Sigmoid colon (tissue), 7 donors: ENCODE data around the gene PRKCSH. TPM values are rescaled to one million over a fixed set of nuclear protein-coding genes. Genes with fewer than 3 reads are reported as not detected.

Source experiments
- DNase-seq: peaks from one replicate; pipeline ENCODE4 v3.0.0-alpha.2; 2019
- H3K27ac ChIP-seq, 4 donors: fragments of 200-600 bp; sonication (generic); one replicate each; pipeline ENCODE4 v1.5.1; 2016 to 2019; ENCODE audit warnings: mild to moderate bottlenecking in 1 of 4
- H3K27me3 ChIP-seq, 3 donors: fragments of 200-600 bp; sonication (generic); one replicate each; pipeline ENCODE4 v1.5.1; 2019; ENCODE audit warnings: mild to moderate bottlenecking in 1 of 3
- H3K36me3 ChIP-seq, 4 donors: fragments of 200-600 bp; sonication (generic); one replicate each; pipeline ENCODE4 v1.5.1; 2016 to 2019
- H3K4me1 ChIP-seq, 4 donors: fragments of 200-600 bp; sonication (generic); one replicate each; pipeline ENCODE4 v1.5.1; 2017 to 2019
- H3K4me3 ChIP-seq, 4 donors: fragments of 200-600 bp; sonication (generic); one replicate each; pipeline ENCODE4 v1.5.1; 2017 to 2019; ENCODE audit warnings: mild to moderate bottlenecking in 2 of 4, moderate library complexity in 1 of 4
- H3K9me3 ChIP-seq, 4 donors: fragments of 200-600 bp in 3 of 4; sonication (generic) in 3 of 4; one replicate each; pipeline versions ENCODE4 v1.5.1 to v1.6.1; 2013 to 2019
- EP300 ChIP-seq, 4 donors: sonication (generic); formaldehyde crosslinking; IDR thresholded peaks; one replicate each; pipeline ENCODE4 v1.6.1; 2017; ENCODE audit warnings: antibody characterized with exemption in 4 of 4
- POLR2A ChIP-seq, 2 donors: fragments of 450-650 bp; IDR thresholded peaks; one replicate each; pipeline ENCODE4 v1.6.1; 2016; ENCODE audit warnings: antibody characterized with exemption in 2 of 2, mild to moderate bottlenecking in 2 of 2, moderate library complexity in 2 of 2
- POLR2AphosphoS5 ChIP-seq, 4 donors: sonication (generic); formaldehyde crosslinking; IDR thresholded peaks; one replicate each; pipeline ENCODE4 v1.6.1; 2017; ENCODE audit warnings: antibody characterized with exemption in 4 of 4
- WGBS, 2 donors: extraction: QIAGEN DNeasy Blood & Tissue Kit; methylation state at CpG; one replicate each; pipeline ENCODE4 v1.1.7; 2013; 5-methylcytosine and 5-hydroxymethylcytosine counted together
- intact Hi-C: fragments of 100-400 bp; cut with DNase I; formaldehyde crosslinking; loops from one replicate; pipeline ENCODE4 v1.15.1; 2023
- polyA plus RNA-seq, 3 donors: library from polyadenylated mRNA; stranded (reverse); fragments of 200-250 nt; gene quantifications; one replicate each; pipeline ENCODE4 v1.2.3, GENCODE V29; 2013
- total RNA-seq, 4 donors: library from RNA; depleted of rRNA; stranded (reverse); fragments of >200 nt; gene quantifications; one replicate each; pipeline ENCODE4 v1.1.0, GENCODE V29; 2016
- TF ChIP-seq, protein P1 (sequence below), 4 experiments: fragments of 450-650 bp in 3 of 4; fragments of 200-600 bp in 1 of 4; IDR thresholded peaks; one replicate each; pipeline ENCODE4 v1.5.1; 2016 to 2019; ENCODE audit warnings: antibody characterized with exemption in 4 of 4, mild to moderate bottlenecking in 3 of 4, moderate library complexity in 2 of 4
- donor health status: healthy with polysubstance abuse.
- donor health status: Bipolar disorder and iron deficiency.
- donor health status: healthy.

PRKCSH gene, protein sequence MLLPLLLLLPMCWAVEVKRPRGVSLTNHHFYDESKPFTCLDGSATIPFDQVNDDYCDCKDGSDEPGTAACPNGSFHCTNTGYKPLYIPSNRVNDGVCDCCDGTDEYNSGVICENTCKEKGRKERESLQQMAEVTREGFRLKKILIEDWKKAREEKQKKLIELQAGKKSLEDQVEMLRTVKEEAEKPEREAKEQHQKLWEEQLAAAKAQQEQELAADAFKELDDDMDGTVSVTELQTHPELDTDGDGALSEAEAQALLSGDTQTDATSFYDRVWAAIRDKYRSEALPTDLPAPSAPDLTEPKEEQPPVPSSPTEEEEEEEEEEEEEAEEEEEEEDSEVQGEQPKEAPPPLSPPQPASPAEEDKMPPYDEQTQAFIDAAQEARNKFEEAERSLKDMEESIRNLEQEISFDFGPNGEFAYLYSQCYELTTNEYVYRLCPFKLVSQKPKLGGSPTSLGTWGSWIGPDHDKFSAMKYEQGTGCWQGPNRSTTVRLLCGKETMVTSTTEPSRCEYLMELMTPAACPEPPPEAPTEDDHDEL
- total RNA-seq (10 to 100 TPM; 57.6 to 98.0 (median 83.9) TPM), polyA plus RNA-seq (100 to 1,000 TPM in 1 of 3 donors, 10 to 100 TPM in 2; 65.0 to 187 (median 96.7) TPM)

DNA sequence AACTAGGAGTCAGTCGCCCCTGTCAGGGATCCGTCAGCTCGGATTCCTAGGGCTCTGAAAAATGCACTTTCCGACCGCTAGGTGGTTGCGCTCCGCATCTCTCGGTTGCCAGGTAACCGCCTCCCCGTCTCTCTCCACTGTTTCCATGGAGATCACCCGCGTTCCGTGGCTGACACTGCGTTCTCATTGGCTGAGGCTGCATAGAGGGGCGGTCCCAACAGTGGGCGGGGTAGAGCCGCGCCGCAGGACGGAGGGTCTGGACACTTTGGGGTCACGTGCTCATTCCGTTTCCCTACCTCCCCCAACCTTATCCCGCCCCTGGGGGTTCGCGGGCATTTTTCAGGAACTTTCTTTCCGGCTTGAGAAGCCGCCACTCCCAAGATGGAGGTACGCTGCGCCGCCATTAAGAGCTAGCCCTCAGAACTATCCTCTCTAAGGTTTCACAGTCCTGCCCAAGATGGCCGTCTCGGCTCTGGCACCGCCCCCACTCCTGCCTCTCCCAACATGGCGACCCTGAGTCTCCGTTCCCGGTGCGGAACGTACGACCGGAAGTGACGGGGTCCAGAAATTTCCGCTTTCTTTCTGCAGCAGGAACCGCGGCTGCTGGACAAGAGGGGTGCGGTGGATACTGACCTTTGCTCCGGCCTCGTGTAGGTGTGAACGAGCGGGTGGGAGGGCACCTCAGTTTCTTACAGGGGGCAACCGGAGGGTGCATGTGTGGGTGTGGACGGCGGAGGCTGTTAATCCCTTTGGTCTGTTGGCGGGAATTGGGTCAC lies at the start of gene PRKCSH, which contains the start of gene ODAD3:
Gene PRKCSH (plus strand): TSS at position 579 of the 776 bp plus-strand sequence. CDS start 483 bp downstream, outside the sequence.
Gene ODAD3 (minus strand): TSS at position 65 of the 776 bp plus-strand sequence. CDS start 105 bp downstream, outside the sequence.
- Histone ChIP-seq H3K27me3 (no peaks in the 10 kb centered on the region), H3K9me3 (no peaks in the 10 kb centered on the region), H3K36me3 (peaks cover 5 to 37% (median 23%) of the 10 kb centered on the region in 4 donors), H3K27ac (peak within 1 kb of the TSS; percentile 73 to 85 (median 78)), H3K4me3 (peak within 1 kb of the TSS; percentile 54 to 82 (median 71)), H3K4me1 (peaks cover 0 to 22% (median 19%) of the 10 kb centered on the region in 4 donors)
- peak; percentile 100 for DNase-seq
- intact Hi-C loops: loop anchor here (1.0 to 10.0 kb wide), 3 partner anchors 54 to 310 kb away; partner anchors contain the start of gene ZNF653
- TF ChIP-seq EP300 (IDR thresholded peaks at IDR 0.05) (peak in 1 of 4 donors; percentile 72), POLR2A (IDR thresholded peaks at IDR 0.05) (peak; percentile 17 to 37), POLR2AphosphoS5 (IDR thresholded peaks at IDR 0.05) (peak; percentile 93 to 97 (median 97))
- TF ChIP-seq, protein P1, sequence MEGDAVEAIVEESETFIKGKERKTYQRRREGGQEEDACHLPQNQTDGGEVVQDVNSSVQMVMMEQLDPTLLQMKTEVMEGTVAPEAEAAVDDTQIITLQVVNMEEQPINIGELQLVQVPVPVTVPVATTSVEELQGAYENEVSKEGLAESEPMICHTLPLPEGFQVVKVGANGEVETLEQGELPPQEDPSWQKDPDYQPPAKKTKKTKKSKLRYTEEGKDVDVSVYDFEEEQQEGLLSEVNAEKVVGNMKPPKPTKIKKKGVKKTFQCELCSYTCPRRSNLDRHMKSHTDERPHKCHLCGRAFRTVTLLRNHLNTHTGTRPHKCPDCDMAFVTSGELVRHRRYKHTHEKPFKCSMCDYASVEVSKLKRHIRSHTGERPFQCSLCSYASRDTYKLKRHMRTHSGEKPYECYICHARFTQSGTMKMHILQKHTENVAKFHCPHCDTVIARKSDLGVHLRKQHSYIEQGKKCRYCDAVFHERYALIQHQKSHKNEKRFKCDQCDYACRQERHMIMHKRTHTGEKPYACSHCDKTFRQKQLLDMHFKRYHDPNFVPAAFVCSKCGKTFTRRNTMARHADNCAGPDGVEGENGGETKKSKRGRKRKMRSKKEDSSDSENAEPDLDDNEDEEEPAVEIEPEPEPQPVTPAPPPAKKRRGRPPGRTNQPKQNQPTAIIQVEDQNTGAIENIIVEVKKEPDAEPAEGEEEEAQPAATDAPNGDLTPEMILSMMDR (IDR thresholded peaks at IDR 0.05): peak; percentile 89 to 99 (median 96)
- 0% methylated on average over 53 of the region's 53 CpGs for WGBS, 2 donors

DNA sequence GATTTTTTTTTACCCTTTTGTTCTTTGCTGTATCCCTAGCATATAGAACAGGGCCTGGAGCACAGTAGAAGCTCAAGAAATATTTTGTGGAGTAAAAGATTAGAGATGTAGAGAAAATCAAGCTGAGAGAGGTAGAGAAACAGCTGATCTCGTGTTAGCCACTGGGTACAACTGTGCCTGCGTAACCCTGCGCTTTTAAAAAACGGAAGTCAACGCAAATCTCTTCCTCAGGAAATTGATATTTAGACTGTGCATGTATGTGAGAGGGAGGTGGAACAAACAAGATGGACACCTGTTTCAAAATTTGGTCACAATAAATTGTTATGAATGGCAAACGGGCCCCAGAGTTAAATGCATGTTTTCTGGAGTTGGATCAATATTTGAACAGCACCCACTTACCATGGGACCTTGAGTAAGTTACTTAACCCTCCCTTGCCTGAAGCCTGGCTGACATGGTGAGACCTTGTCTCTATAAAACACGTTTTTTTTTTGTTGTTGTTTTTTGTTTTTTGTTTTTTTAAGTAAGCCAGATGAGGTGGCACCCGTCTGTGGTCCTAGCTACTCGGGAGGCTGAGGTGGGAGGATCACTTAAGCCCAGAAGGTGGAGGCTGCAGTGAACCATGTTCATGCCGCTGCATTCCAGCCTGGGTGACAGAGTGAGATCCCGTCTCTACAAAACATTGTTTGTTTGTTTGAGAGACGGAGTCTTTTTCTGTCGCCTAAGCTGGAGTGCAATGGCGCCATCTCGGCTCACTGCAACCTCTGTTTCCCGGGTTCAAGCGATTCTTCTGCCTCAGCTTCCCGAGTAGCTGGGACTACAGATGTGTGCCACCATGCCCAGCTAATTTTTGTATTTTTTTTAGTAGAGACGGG lies 48.0 kb upstream of the PRKCSH start:
- no peak for DNase-seq
- H3K27me3 ChIP-seq: peaks cover 11 to 20% (median 20%) of the 10 kb centered on the region in 3 donors
- H3K27ac ChIP-seq: no peak overlapping the region
- no peaks in the 10 kb centered on the region for H3K9me3 ChIP-seq
- no peak overlapping the region for H3K4me3 ChIP-seq
- H3K36me3 ChIP-seq: no peaks in the 10 kb centered on the region
- TF ChIP-seq POLR2AphosphoS5 (IDR thresholded peaks at IDR 0.05): no peak
- no peak for TF ChIP-seq POLR2A (IDR thresholded peaks at IDR 0.05)
- no peak for TF ChIP-seq EP300 (IDR thresholded peaks at IDR 0.05)
- TF ChIP-seq, protein P1 (IDR thresholded peaks at IDR 0.05): no peak
- intact Hi-C loops: no loop called here
- peaks cover 0 to 20% (median 19%) of the 10 kb centered on the region in 4 donors for H3K4me1 ChIP-seq
- 67 to 76% methylated on average over 19 of the region's 19 CpGs for WGBS, 2 donors

DNA sequence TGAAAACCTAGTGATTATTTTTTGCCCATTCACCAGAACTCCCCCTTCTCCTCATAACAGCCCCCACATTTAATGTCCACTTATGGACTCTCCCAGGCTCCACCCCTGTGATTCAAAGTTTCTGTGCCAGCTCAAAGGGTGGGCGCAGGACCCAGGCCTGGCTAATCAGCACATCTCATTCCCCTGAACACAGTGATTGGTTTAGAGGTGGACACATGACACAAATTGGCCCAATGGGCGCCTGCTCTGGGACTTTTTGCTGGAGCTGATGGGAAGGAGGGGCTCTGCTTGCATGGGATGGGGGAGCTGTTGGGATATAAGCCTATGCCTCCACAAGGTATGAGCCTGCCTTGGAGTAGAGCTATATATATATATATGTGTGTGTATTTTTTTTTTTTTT lies 45.1 kb upstream of the PRKCSH start:
- no peaks in the 10 kb centered on the region for H3K27me3 ChIP-seq
- intact Hi-C loops: no loop called here
- TF ChIP-seq, protein P1 (IDR thresholded peaks at IDR 0.05): no peak
- no peak for TF ChIP-seq POLR2A (IDR thresholded peaks at IDR 0.05)
- H3K4me3 ChIP-seq: no peak overlapping the region
- H3K4me1 ChIP-seq: no peaks in the 10 kb centered on the region
- no peaks in the 10 kb centered on the region for H3K9me3 ChIP-seq
- no peak for DNase-seq
- no peak overlapping the region for H3K27ac ChIP-seq
- WGBS, 2 donors: 92 to 95% methylated on average over 2 of the region's 2 CpGs
- H3K36me3 ChIP-seq: no peaks in the 10 kb centered on the region
